DND-41 (cell line): ENCODE data around the gene IBTK.

ENCODE experiments used
- CTCF ChIP-seq: IDR thresholded peaks from 2 replicates; pipeline ENCODE4 v1.5.1; 2012; ENCODE audit warnings: borderline replicate concordance, low read length, moderate library complexity, mild to moderate bottlenecking; ENCODE audit not compliant: poor library complexity, severe bottlenecking; ENCODE audit errors: extremely low read depth
- EZH2 ChIP-seq: IDR thresholded peaks from 3 replicates; pipeline ENCODE4 v1.6.1; 2012; ENCODE audit warnings: borderline replicate concordance, low read depth, mild to moderate bottlenecking, moderate library complexity, low read length, inconsistent platforms; ENCODE audit not compliant: severe bottlenecking

- no peak for TF ChIP-seq EZH2
- no peak for TF ChIP-seq CTCF
Measured at GRCh38 chr6:82283771-82284410, 36.3 kb upstream of the IBTK start.
